Heart left ventricle (tissue), 16 donors: ENCODE results near the gene TFDP1. TPM values are rescaled to one million over a fixed set of nuclear protein-coding genes. Genes with fewer than 3 reads are reported as not detected.

Experiments used
- ATAC-seq, 4 donors: fragments of 200-7000 bp; cut with Tn5 transposase; one replicate each; pipeline ENCODE4 v1.9.1; 2020 to 2022; ENCODE audit warnings: moderate library complexity in 4 of 4, mild to moderate bottlenecking in 3 of 4, moderate number of reproducible peaks in 1 of 4
- DNase-seq, 5 donors: peaks; one replicate each; pipeline ENCODE4 v3.0.0-alpha.2; 2020
- H3K27ac ChIP-seq, 12 donors: fragments of 200-600 bp; sonication (generic) in 4 of 12; one replicate each; pipeline versions ENCODE4 v1.5.0 to v1.8.0; 2016 to 2022; ENCODE audit warnings: mild to moderate bottlenecking in 2 of 12
- H3K27me3 ChIP-seq, 9 donors: fragments of 200-600 bp; sonication (generic) in 2 of 9; one replicate each; pipeline versions ENCODE4 v1.5.1 to v1.8.0; 2016 to 2022; ENCODE audit warnings: mild to moderate bottlenecking in 3 of 9
- H3K36me3 ChIP-seq, 9 donors: fragments of 200-600 bp; sonication (generic) in 2 of 9; one replicate each; pipeline versions ENCODE4 v1.5.0 to v1.8.0; 2018 to 2022; ENCODE audit warnings: mild to moderate bottlenecking in 2 of 9
- H3K4me1 ChIP-seq, 12 donors: fragments of 200-600 bp; sonication (generic) in 4 of 12; one replicate each; pipeline versions ENCODE4 v1.5.0 to v1.8.0; 2016 to 2022; ENCODE audit warnings: mild to moderate bottlenecking in 3 of 12
- H3K4me3 ChIP-seq, 12 donors: fragments of 200-600 bp; sonication (generic) in 4 of 12; one replicate each; pipeline versions ENCODE4 v1.5.0 to v1.8.0; 2017 to 2022; ENCODE audit warnings: mild to moderate bottlenecking in 9 of 12, moderate library complexity in 4 of 12
- H3K9me3 ChIP-seq, 12 donors: fragments of 200-600 bp; sonication (generic) in 4 of 12; one replicate each; pipeline versions ENCODE4 v1.5.0 to v1.8.0; 2016 to 2022; ENCODE audit warnings: mild to moderate bottlenecking in 1 of 12
- POLR2A ChIP-seq, 2 donors: fragments of 450-650 bp; IDR thresholded peaks; one replicate each; pipeline ENCODE4 v1.6.1; 2017; ENCODE audit warnings: antibody characterized with exemption in 2 of 2, mild to moderate bottlenecking in 2 of 2, moderate library complexity in 2 of 2
- WGBS, 4 donors: extraction: QIAGEN DNeasy Blood & Tissue Kit in 2 of 4; methylation state at CpG; one replicate each; pipeline versions ENCODE4 v1.1.5 to v1.1.7; 2013 to 2018; 5-methylcytosine and 5-hydroxymethylcytosine counted together
- intact Hi-C, 10 donors: fragments of 100-400 bp; cut with DNase I; formaldehyde crosslinking; loops; one replicate each; pipeline versions ENCODE4 v1.11.1 to v1.14.2; 2022
- polyA plus RNA-seq, 2 donors: library from polyadenylated mRNA; stranded (reverse); fragments of 200-250 nt; gene quantifications; one replicate each; pipeline ENCODE4 v1.2.3, GENCODE V29; 2013
- total RNA-seq, 9 donors: library from RNA; depleted of rRNA in 2 of 9; stranded (reverse); fragments of >200 nt in 2 of 9; fragmentation: NEBNext Ultra II Directional in 3 of 9; extraction: Animal tissue kit (Norgen Biotek cat#: 25700) in 3 of 9; gene quantifications; one replicate each; pipeline versions ENCODE4 v1.1.0 to v1.2.4, GENCODE V29; 2016 to 2023
- TF ChIP-seq, protein P1 (sequence below), 12 donors: fragments of 200-600 bp; sonication (generic) in 4 of 12; IDR thresholded peaks; one replicate each; pipeline versions ENCODE4 v1.5.0 to v1.8.0; 2018 to 2022; ENCODE audit warnings: antibody characterized with exemption in 12 of 12, mild to moderate bottlenecking in 5 of 12
- donor health status: ischemic (EF 13 %, LVEDD 7.1; RV severe dilation, severe dysfunction).
- donor health status: healthy with polysubstance abuse.
- donor health status: DM: no; HTN: yes; CAD: no.
- donor health status: DM: no; HTN: no; CAD: no.
- donor health status: ischemic (EF 25% LVEDD 6.9; RV normal size, moderate dysfunction).
- donor health status: ischemic (EF 25% LVEDD 5.7; RV mildly dilated, moderate dysfunction).
- donor health status: healthy.
- donor health status: DM: yes; HTN: yes; CAD: no.
- donor health status: ischemic (EF 35%, LVEDD 5.7; RV mildly dilated, moderate dysfunction).
- donor health status: nonischemic (EF 11% LVEDD 7.7; RV severe dilation, severe dysfunction).
- donor health status: DM: yes; HTN: yes; CAD: no.
- donor health status: PGD.
- donor health status: ischemic (EF 29% LVEDD 5.4; RV normal size, mild dysfunction).
- donor health status: nonischemic (EF 23%, LVEDD 6.1; RV moderate dilation, normal function).

Gene TFDP1
- total and polyA plus RNA-seq, 11 donors = 19.7 to 50.3 (median 44.3) TPM

DNA sequence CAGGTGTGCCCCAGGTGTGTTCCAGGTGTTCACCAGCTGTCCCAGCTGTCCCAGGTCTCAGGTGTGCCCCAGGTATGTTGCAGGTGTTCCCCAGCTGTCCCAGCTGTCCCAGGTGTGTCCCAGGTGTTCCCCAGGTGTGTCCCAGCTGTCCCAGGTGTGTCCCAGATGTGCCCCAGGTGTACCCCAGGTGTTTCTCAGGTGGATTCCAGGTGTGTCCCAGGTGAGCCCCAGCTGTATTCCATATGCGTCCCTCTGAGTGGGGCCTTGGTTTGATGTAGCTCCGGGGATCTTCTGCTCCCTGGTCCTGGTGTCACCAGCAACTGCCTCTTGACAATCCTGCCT is 81.7 kb downstream of the TFDP1 start:
- ATAC-seq (no peak), DNase-seq (peak in 1 of 5 donors; percentile 9)
- H3K4me3 ChIP-seq = no peak overlapping the region
- H3K9me3 ChIP-seq = peaks cover 0 to 13% (median 6%) of the 10 kb centered on the region in 12 donors
- H3K36me3 ChIP-seq = no peaks in the 10 kb centered on the region
- 83 to 93% (median 89%) methylated on average over 2 of the region's 2 CpGs for WGBS, 4 donors
- no peaks in the 10 kb centered on the region for H3K27me3 ChIP-seq
- TF ChIP-seq POLR2A (IDR thresholded peaks at IDR 0.05) = no peak
- TF ChIP-seq, protein P1, sequence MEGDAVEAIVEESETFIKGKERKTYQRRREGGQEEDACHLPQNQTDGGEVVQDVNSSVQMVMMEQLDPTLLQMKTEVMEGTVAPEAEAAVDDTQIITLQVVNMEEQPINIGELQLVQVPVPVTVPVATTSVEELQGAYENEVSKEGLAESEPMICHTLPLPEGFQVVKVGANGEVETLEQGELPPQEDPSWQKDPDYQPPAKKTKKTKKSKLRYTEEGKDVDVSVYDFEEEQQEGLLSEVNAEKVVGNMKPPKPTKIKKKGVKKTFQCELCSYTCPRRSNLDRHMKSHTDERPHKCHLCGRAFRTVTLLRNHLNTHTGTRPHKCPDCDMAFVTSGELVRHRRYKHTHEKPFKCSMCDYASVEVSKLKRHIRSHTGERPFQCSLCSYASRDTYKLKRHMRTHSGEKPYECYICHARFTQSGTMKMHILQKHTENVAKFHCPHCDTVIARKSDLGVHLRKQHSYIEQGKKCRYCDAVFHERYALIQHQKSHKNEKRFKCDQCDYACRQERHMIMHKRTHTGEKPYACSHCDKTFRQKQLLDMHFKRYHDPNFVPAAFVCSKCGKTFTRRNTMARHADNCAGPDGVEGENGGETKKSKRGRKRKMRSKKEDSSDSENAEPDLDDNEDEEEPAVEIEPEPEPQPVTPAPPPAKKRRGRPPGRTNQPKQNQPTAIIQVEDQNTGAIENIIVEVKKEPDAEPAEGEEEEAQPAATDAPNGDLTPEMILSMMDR (IDR thresholded peaks at IDR 0.05) = no peak
- H3K4me1 ChIP-seq = no peaks in the 10 kb centered on the region
- intact Hi-C loops = no loop called here
- H3K27ac ChIP-seq = no peak overlapping the region

DNA sequence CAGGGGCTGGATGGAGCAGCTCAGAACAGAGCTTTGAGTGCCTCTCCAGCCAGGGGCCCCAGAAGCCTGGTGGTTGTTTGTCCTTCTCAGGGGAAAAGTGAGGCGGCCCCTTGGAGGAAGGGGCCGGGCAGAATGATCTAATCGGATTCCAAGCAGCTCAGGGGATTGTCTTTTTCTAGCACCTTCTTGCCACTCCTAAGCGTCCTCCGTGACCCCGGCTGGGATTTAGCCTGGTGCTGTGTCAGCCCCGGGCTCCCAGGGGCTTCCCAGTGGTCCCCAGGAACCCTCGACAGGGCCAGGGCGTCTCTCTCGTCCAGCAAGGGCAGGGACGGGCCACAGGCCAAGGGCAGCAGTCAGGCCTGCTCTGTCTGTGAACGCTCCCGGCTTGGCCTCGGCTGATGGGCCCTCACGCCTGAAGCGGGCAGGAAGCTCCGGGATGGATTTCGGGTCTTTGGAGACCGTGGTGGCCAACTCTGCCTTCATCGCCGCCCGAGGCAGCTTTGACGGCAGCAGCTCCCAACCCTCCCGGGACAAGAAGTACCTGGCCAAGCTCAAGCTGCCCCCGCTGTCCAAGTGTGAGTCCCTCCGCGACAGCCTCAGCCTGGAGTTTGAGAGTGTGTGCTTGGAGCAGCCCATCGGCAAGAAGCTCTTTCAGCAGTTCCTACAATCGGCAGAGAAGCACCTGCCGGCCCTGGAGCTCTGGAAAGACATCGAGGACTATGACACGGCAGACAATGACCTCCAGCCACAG is 82.6 kb downstream of the TFDP1 start, which contains the start of gene GRK1:
Gene GRK1, plus strand, starts transcription at position 269 of the 751 bp plus-strand sequence. Its CDS starts 168 bp downstream, at position 437.
- DNase-seq = peak in 3 of 5 donors; percentile 3 to 17 (median 13)

DNA sequence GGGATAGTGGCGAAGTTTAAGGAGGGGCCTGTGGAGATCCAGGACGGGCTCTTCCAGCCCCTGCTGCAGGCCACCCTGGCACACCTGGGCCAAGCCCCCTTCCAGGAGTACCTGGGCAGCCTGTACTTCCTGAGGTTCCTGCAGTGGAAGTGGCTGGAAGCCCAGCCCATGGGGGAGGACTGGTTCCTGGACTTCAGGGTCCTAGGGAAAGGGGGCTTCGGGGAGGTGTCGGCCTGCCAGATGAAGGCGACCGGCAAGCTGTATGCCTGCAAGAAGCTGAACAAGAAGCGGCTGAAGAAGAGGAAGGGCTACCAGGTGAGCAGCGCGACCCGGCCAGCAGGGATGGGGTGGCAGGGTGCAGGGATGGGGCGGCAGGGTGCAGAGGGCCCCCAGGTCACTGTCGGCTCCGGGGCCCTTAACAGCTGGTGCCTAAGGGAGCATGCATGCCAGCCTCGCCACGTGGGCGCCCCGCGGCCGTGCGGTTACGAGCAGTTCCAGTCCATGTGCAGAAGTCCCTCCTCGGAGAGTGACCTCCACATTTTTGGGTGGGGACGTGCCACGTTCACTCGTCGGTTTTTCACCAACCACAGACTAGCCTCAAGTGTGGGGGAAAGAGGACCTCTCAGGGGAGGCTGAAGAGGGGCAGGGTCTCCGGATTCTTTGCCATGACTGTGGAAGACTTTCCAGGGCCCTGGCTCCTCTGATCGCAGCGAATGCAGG is 83.4 kb downstream of the TFDP1 start:
- Histone ChIP-seq H3K36me3 (no peaks in the 10 kb centered on the region), H3K9me3 (no peaks in the 10 kb centered on the region), H3K4me1 (no peaks in the 10 kb centered on the region), H3K27ac (no peak overlapping the region), H3K4me3 (no peak overlapping the region), H3K27me3 (no peaks in the 10 kb centered on the region)
- ATAC-seq = no peak
- DNase-seq = peak in 2 of 5 donors; percentile 4 to 20
- intact Hi-C loops = no loop called here
- 91 to 94% (median 93%) methylated on average over 17 to 29 of the region's 29 CpGs for WGBS, 4 donors
- TF ChIP-seq POLR2A (IDR thresholded peaks at IDR 0.05) = no peak
- TF ChIP-seq, protein P1 (IDR thresholded peaks at IDR 0.05) = no peak

More for the DNA sequence above, 82.6 kb downstream of the TFDP1 start, which contains the start of gene GRK1:
- H3K4me1 ChIP-seq = no peaks in the 10 kb centered on the region
- H3K27me3 ChIP-seq = no peaks in the 10 kb centered on the region
- H3K4me3 ChIP-seq = no peak within 1 kb of the TSS
- ATAC-seq = no peak
- TF ChIP-seq POLR2A (IDR thresholded peaks at IDR 0.05) = no peak
- TF ChIP-seq, protein P1 (IDR thresholded peaks at IDR 0.05) = no peak
- intact Hi-C loops = no loop called here
- H3K36me3 ChIP-seq = no peaks in the 10 kb centered on the region
- peaks cover 0 to 5% (median 0%) of the 10 kb centered on the region in 12 donors for H3K9me3 ChIP-seq
- WGBS, 4 donors = 74 to 83% (median 76%) methylated on average over 14 to 32 of the region's 32 CpGs
- no peak within 1 kb of the TSS for H3K27ac ChIP-seq

GRCh38 chr13:113668491-113668971 is 84.0 kb downstream of the TFDP1 start:
- WGBS, 4 donors = 79 to 89% (median 80%) methylated on average over 19 to 24 of the region's 24 CpGs
- Histone ChIP-seq H3K4me3 (no peak overlapping the region), H3K27ac (no peak overlapping the region), H3K4me1 (no peaks in the 10 kb centered on the region), H3K9me3 (no peaks in the 10 kb centered on the region), H3K36me3 (no peaks in the 10 kb centered on the region), H3K27me3 (no peaks in the 10 kb centered on the region)
- intact Hi-C loops = no loop called here
- ATAC-seq (no peak), DNase-seq (peak in 2 of 5 donors; percentile 11 to 12)
- TF ChIP-seq, protein P1 (IDR thresholded peaks at IDR 0.05) = no peak
- TF ChIP-seq POLR2A (IDR thresholded peaks at IDR 0.05) = no peak
